Measurements from ENCODE around the gene NCAN. TPM values are rescaled to one million over a fixed set of nuclear protein-coding genes. Genes with fewer than 3 reads are reported as not detected.

NCAN gene
- total RNA-seq, 1 experiment from 2014 or later = 3.0 TPM

DNA sequence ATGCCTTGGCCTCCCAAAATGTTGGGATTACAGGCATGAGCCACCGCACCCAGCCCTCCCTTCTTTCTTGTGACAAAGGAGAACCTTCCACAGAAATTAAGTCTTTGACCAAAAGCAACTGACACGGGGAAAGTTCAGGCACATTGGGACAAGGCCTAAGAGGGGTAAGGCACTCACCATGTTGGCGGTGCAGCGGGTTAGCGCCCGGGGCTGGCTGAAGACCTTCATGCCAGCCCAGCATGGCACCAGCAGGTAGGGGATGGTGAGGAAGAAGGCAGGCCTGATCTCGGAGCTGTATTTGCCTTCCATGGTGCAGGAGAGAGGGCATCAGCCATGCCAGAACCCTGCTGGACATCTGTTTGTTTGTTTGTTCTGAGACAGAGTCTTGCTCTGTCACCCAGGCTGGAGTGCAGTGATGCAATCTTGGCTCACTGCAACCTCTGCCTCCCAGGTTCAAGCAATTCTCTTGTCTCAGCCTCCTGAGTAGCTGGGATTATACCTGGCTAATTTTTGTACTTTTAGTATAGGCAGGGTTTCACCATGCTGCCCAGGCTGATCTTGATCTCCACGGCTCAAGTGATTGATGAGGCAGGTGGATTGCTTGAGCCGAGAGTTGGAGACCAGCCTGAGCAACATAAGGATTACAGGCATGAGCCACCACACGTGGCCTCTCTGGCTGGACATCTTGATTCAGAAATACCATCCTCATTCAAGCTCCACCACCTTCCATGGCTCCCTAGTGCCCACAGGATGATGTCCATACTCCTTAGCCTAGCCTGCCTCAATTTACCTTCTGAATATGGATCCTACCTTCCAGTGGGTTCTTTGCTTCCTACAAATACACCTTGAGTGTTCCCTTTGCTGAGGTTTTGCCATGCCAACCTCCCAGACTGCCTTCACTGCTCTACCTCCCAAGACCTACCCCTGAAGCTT, 57.0 kb downstream of the NCAN start:
- DNase-seq (ENCODE audit: low spot score) = no peak
- Mint-ChIP-seq H3K4me3 (no peak overlapping the region), H3K36me3 (no peaks in the 10 kb centered on the region), H3K9me3 (no peaks in the 10 kb centered on the region), H3K4me1 (peaks cover 10% of the 10 kb centered on the region), H3K27me3 (ENCODE audit: low read depth) (peaks cover 53% of the 10 kb centered on the region), H3K27ac (no peak overlapping the region)
- ChIA-PET CTCF (no interaction called here), POLR2A (no interaction called here)
- TF ChIP-seq TP53 (CRISPR knock-in tag; IDR thresholded peaks at IDR 0.05) (no peak), ZNF396 (CRISPR knock-in tag; IDR thresholded peaks at IDR 0.05; ENCODE audit: borderline replicate concordance) (no peak), HMGA2 (CRISPR knock-in tag; IDR thresholded peaks at IDR 0.05) (no peak), NR3C1 (CRISPR knock-in tag; conservative IDR thresholded peaks at IDR 0.05; ENCODE audit: low read depth) (no peak), ZNF138 (CRISPR knock-in tag; conservative IDR thresholded peaks at IDR 0.05) (no peak), KAT7 (CRISPR knock-in tag; IDR thresholded peaks at IDR 0.05; ENCODE audit: borderline replicate concordance) (no peak), TCF7 (CRISPR knock-in tag; IDR thresholded peaks at IDR 0.05; ENCODE audit: low read depth) (no peak), NFYB (CRISPR knock-in tag; conservative IDR thresholded peaks at IDR 0.05; ENCODE audit: low read depth) (no peak), ELF4 (CRISPR knock-in tag; IDR thresholded peaks at IDR 0.05; ENCODE audit: low read depth) (no peak), ZNF219 (CRISPR knock-in tag; IDR thresholded peaks at IDR 0.05; ENCODE audit: borderline replicate concordance) (no peak)
- TF ChIP-seq, protein P1, sequence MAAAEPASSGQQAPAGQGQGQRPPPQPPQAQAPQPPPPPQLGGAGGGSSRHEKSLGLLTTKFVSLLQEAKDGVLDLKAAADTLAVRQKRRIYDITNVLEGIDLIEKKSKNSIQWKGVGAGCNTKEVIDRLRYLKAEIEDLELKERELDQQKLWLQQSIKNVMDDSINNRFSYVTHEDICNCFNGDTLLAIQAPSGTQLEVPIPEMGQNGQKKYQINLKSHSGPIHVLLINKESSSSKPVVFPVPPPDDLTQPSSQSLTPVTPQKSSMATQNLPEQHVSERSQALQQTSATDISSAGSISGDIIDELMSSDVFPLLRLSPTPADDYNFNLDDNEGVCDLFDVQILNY (CRISPR knock-in tag; IDR thresholded peaks at IDR 0.05) = no peak
- TF ChIP-seq, protein P2, sequence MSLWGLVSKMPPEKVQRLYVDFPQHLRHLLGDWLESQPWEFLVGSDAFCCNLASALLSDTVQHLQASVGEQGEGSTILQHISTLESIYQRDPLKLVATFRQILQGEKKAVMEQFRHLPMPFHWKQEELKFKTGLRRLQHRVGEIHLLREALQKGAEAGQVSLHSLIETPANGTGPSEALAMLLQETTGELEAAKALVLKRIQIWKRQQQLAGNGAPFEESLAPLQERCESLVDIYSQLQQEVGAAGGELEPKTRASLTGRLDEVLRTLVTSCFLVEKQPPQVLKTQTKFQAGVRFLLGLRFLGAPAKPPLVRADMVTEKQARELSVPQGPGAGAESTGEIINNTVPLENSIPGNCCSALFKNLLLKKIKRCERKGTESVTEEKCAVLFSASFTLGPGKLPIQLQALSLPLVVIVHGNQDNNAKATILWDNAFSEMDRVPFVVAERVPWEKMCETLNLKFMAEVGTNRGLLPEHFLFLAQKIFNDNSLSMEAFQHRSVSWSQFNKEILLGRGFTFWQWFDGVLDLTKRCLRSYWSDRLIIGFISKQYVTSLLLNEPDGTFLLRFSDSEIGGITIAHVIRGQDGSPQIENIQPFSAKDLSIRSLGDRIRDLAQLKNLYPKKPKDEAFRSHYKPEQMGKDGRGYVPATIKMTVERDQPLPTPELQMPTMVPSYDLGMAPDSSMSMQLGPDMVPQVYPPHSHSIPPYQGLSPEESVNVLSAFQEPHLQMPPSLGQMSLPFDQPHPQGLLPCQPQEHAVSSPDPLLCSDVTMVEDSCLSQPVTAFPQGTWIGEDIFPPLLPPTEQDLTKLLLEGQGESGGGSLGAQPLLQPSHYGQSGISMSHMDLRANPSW (CRISPR knock-in tag; conservative IDR thresholded peaks at IDR 0.05; ENCODE audit: low read depth) = no peak
- TF ChIP-seq, protein P3, sequence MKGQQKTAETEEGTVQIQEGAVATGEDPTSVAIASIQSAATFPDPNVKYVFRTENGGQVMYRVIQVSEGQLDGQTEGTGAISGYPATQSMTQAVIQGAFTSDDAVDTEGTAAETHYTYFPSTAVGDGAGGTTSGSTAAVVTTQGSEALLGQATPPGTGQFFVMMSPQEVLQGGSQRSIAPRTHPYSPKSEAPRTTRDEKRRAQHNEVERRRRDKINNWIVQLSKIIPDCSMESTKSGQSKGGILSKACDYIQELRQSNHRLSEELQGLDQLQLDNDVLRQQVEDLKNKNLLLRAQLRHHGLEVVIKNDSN (CRISPR knock-in tag; IDR thresholded peaks at IDR 0.05) = no peak
- TF ChIP-seq, protein P4, sequence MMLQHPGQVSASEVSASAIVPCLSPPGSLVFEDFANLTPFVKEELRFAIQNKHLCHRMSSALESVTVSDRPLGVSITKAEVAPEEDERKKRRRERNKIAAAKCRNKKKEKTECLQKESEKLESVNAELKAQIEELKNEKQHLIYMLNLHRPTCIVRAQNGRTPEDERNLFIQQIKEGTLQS (CRISPR knock-in tag; conservative IDR thresholded peaks at IDR 0.05) = no peak
- TF ChIP-seq, protein P5, sequence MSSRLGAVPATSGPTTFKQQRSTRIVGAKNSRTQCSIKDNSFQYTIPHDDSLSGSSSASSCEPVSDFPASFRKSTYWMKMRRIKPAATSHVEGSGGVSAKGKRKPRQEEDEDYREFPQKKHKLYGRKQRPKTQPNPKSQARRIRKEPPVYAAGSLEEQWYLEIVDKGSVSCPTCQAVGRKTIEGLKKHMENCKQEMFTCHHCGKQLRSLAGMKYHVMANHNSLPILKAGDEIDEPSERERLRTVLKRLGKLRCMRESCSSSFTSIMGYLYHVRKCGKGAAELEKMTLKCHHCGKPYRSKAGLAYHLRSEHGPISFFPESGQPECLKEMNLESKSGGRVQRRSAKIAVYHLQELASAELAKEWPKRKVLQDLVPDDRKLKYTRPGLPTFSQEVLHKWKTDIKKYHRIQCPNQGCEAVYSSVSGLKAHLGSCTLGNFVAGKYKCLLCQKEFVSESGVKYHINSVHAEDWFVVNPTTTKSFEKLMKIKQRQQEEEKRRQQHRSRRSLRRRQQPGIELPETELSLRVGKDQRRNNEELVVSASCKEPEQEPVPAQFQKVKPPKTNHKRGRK (CRISPR knock-in tag; IDR thresholded peaks at IDR 0.05; ENCODE audit: borderline replicate concordance) = no peak
- TF ChIP-seq, protein P6, sequence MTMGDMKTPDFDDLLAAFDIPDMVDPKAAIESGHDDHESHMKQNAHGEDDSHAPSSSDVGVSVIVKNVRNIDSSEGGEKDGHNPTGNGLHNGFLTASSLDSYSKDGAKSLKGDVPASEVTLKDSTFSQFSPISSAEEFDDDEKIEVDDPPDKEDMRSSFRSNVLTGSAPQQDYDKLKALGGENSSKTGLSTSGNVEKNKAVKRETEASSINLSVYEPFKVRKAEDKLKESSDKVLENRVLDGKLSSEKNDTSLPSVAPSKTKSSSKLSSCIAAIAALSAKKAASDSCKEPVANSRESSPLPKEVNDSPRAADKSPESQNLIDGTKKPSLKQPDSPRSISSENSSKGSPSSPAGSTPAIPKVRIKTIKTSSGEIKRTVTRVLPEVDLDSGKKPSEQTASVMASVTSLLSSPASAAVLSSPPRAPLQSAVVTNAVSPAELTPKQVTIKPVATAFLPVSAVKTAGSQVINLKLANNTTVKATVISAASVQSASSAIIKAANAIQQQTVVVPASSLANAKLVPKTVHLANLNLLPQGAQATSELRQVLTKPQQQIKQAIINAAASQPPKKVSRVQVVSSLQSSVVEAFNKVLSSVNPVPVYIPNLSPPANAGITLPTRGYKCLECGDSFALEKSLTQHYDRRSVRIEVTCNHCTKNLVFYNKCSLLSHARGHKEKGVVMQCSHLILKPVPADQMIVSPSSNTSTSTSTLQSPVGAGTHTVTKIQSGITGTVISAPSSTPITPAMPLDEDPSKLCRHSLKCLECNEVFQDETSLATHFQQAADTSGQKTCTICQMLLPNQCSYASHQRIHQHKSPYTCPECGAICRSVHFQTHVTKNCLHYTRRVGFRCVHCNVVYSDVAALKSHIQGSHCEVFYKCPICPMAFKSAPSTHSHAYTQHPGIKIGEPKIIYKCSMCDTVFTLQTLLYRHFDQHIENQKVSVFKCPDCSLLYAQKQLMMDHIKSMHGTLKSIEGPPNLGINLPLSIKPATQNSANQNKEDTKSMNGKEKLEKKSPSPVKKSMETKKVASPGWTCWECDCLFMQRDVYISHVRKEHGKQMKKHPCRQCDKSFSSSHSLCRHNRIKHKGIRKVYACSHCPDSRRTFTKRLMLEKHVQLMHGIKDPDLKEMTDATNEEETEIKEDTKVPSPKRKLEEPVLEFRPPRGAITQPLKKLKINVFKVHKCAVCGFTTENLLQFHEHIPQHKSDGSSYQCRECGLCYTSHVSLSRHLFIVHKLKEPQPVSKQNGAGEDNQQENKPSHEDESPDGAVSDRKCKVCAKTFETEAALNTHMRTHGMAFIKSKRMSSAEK (CRISPR knock-in tag; IDR thresholded peaks at IDR 0.05; ENCODE audit: borderline replicate concordance) = no peak
- TF ChIP-seq, protein P7, sequence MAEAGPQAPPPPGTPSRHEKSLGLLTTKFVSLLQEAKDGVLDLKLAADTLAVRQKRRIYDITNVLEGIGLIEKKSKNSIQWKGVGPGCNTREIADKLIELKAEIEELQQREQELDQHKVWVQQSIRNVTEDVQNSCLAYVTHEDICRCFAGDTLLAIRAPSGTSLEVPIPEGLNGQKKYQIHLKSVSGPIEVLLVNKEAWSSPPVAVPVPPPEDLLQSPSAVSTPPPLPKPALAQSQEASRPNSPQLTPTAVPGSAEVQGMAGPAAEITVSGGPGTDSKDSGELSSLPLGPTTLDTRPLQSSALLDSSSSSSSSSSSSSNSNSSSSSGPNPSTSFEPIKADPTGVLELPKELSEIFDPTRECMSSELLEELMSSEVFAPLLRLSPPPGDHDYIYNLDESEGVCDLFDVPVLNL (CRISPR knock-in tag; IDR thresholded peaks at IDR 0.05; ENCODE audit: borderline replicate concordance, low read depth) = no peak
- no peak for ATAC-seq
